H1 (cell line): ENCODE results near the gene ERCC3. TPM values are rescaled to one million over a fixed set of nuclear protein-coding genes. Genes with fewer than 3 reads are reported as not detected.

Source experiments
- CTCF ChIA-PET: fragments of 300-600 bp; sonication (Branson Sonifier 250); formaldehyde crosslinking; loops from one replicate; lab custom pipeline; 2021; ENCODE audit not compliant: partially characterized antibody; lab: Charles Lee
- POLR2A ChIA-PET: fragments of 300-600 bp; sonication (Branson Sonifier 250); formaldehyde crosslinking; loops from one replicate; lab custom pipeline; 2021; ENCODE audit warnings: inconsistent platforms; ENCODE audit not compliant: partially characterized antibody; lab: Charles Lee
- DNase-seq, 2 experiments: peaks; one replicate each; pipeline versions ENCODE4 v3.0.0 to v3.0.0-alpha.2; 2010 to 2022; ENCODE audit warnings: low spot score in 2 of 2, low read depth in 1 of 2, mixed read lengths in 1 of 2
- FAIRE-seq: peaks from 2 replicates; lab custom pipeline; 2011; peaks lifted over from hg19 to GRCh38; lab: Jason Lieb, UNC
- H2AFZ ChIP-seq: 2 replicates; pipeline ENCODE4 v1.8.1; 2012; ENCODE audit warnings: low read length, inconsistent platforms
- H2AK5ac ChIP-seq: 2 replicates; pipeline ENCODE4 v1.6.1; 2013; ENCODE audit warnings: low read depth, low read length
- H2BK120ac ChIP-seq: replicated peaks from 2 replicates; pipeline ENCODE3; 2013; ENCODE audit warnings: low read depth, low read length, inconsistent platforms
- H2BK12ac ChIP-seq: 2 replicates; pipeline ENCODE4 v1.6.1; 2013; ENCODE audit warnings: low read depth, low read length
- H2BK15ac ChIP-seq: 2 replicates; pipeline ENCODE4 v1.6.1; 2013; ENCODE audit warnings: low read length
- H2BK20ac ChIP-seq: 2 replicates; pipeline ENCODE4 v1.6.1; 2013; ENCODE audit warnings: low read length
- H2BK5ac ChIP-seq: 2 replicates; pipeline ENCODE4 v1.6.1; 2013; ENCODE audit warnings: low read depth, low read length
- H3K14ac ChIP-seq: 2 replicates; pipeline ENCODE4 v1.6.1; 2013; ENCODE audit warnings: inconsistent platforms; ENCODE audit not compliant: insufficient read length
- H3K18ac ChIP-seq: 2 replicates; pipeline ENCODE4 v1.6.1; 2013; ENCODE audit warnings: low read length; ENCODE audit errors: extremely low read depth
- H3K23ac ChIP-seq: 2 replicates; pipeline ENCODE4 v1.6.1; 2013; ENCODE audit warnings: inconsistent platforms; ENCODE audit not compliant: insufficient read length
- H3K23me2 ChIP-seq: 2 replicates; pipeline ENCODE4 v1.6.1; 2013; ENCODE audit warnings: low read depth, low read length
- H3K27ac ChIP-seq: 2 replicates; pipeline ENCODE4 v1.6.1; 2011; ENCODE audit warnings: low read depth, low read length, inconsistent platforms
- H3K27me3 ChIP-seq, 4 experiments: replicated peaks in 1 of 4; 1 replicate in 1 of 4; 2 replicates in 3 of 4; pipeline versions ENCODE4 v1.6.1 to v1.8.1; 2011 to 2013; ENCODE audit warnings: low read length in 3 of 4, mild to moderate bottlenecking in 3 of 4, inconsistent platforms in 2 of 4, mixed read lengths in 2 of 4, moderate library complexity in 1 of 4; ENCODE audit not compliant: control insufficient read depth in 3 of 4, insufficient read depth in 3 of 4; ENCODE audit errors: extremely low read depth in 1 of 4
- H3K36me3 ChIP-seq, 4 experiments: 2 replicates each; pipeline versions ENCODE4 v1.6.1 to v1.8.1; 2011 to 2013; ENCODE audit warnings: mild to moderate bottlenecking in 4 of 4, low read length in 3 of 4, moderate library complexity in 2 of 4, control low read depth in 1 of 4, inconsistent platforms in 1 of 4; ENCODE audit not compliant: insufficient read depth in 4 of 4, control insufficient read depth in 2 of 4
- H3K4ac ChIP-seq: replicated peaks from 2 replicates; pipeline ENCODE3; 2013; ENCODE audit warnings: low read length, low read depth, mixed read lengths, inconsistent platforms; ENCODE audit not compliant: insufficient read length
- H3K4me1 ChIP-seq, 4 experiments: replicated peaks in 1 of 4; 1 replicate in 1 of 4; 2 replicates in 3 of 4; pipeline versions ENCODE4 v1.6.1 to v1.8.1; 2011 to 2013; ENCODE audit warnings: low read length in 3 of 4, inconsistent platforms in 2 of 4, mixed read lengths in 1 of 4; ENCODE audit not compliant: insufficient read depth in 4 of 4, control insufficient read depth in 3 of 4
- H3K4me2 ChIP-seq, 2 experiments: 2 replicates each; pipeline versions ENCODE4 v1.6.1 to v1.8.1; 2011 to 2013; ENCODE audit warnings: low read depth in 2 of 2, low read length in 2 of 2, control low read depth in 1 of 2, inconsistent platforms in 1 of 2, mild to moderate bottlenecking in 1 of 2; ENCODE audit not compliant: insufficient read depth in 1 of 2
- H3K4me3 ChIP-seq, 4 experiments: fragments of 200-600, 300-600 bp in 1 of 4; sonication (generic), shearing (Covaris generic), sonication (Bioruptor Twin) in 1 of 4; 2 replicates each; pipeline versions ENCODE4 v1.5.1 to v1.8.1; 2011 to 2016; ENCODE audit warnings: low read length in 4 of 4, low read depth in 3 of 4, control low read depth in 2 of 4, inconsistent platforms in 2 of 4, mild to moderate bottlenecking in 2 of 4, mixed read lengths in 1 of 4, moderate library complexity in 1 of 4; ENCODE audit not compliant: insufficient read depth in 2 of 4; ENCODE audit errors: extremely low read depth in 1 of 4
- H3K56ac ChIP-seq: replicated peaks from 2 replicates; pipeline ENCODE3; 2013; ENCODE audit warnings: low read depth, mild to moderate bottlenecking, mixed read lengths, low read length, inconsistent platforms; ENCODE audit not compliant: insufficient read length
- H3K79me1 ChIP-seq: 2 replicates; pipeline ENCODE4 v1.6.1; 2013; ENCODE audit warnings: low read depth, low read length, control low read depth
- H3K79me2 ChIP-seq, 2 experiments: 2 replicates each; pipeline versions ENCODE4 v1.6.1 to v1.8.1; 2012 to 2013; ENCODE audit warnings: low read length in 2 of 2, mild to moderate bottlenecking in 2 of 2, inconsistent platforms in 1 of 2; ENCODE audit not compliant: insufficient read depth in 2 of 2, control insufficient read depth in 1 of 2
- H3K9ac ChIP-seq, 4 experiments: replicated peaks in 1 of 4; 1 replicate in 1 of 4; 2 replicates in 3 of 4; pipeline versions ENCODE4 v1.6.1 to v1.8.1; 2011 to 2013; ENCODE audit warnings: low read depth in 3 of 4, low read length in 3 of 4, control low read depth in 2 of 4, mild to moderate bottlenecking in 2 of 4, moderate library complexity in 2 of 4, inconsistent platforms in 1 of 4; ENCODE audit errors: extremely low read depth in 1 of 4
- H3K9me3 ChIP-seq, 2 experiments: 2 replicates each; pipeline versions ENCODE4 v1.6.1 to v1.8.1; 2012 to 2013; ENCODE audit warnings: mild to moderate bottlenecking in 2 of 2, moderate library complexity in 2 of 2, control low read depth in 1 of 2, inconsistent platforms in 1 of 2, low read depth in 1 of 2, low read length in 1 of 2, mixed read lengths in 1 of 2; ENCODE audit not compliant: insufficient read depth in 2 of 2
- H4K20me1 ChIP-seq, 2 experiments: replicated peaks in 1 of 2; 2 replicates each; pipeline versions ENCODE3 to v1.8.1; 2011 to 2013; ENCODE audit warnings: inconsistent platforms in 2 of 2, low read length in 2 of 2, mild to moderate bottlenecking in 1 of 2; ENCODE audit not compliant: insufficient read depth in 2 of 2, control insufficient read depth in 1 of 2
- H4K5ac ChIP-seq: 2 replicates; pipeline ENCODE4 v1.6.1; 2013; ENCODE audit warnings: low read length, low read depth, mixed read lengths, inconsistent platforms; ENCODE audit not compliant: insufficient read length
- H4K8ac ChIP-seq: 2 replicates; pipeline ENCODE4 v1.8.0; 2013; ENCODE audit warnings: mild to moderate bottlenecking, moderate library complexity, low read length, inconsistent platforms; ENCODE audit not compliant: insufficient read depth; ENCODE audit errors: extremely low read depth
- H4K91ac ChIP-seq: replicated peaks from 2 replicates; pipeline ENCODE3; 2013; ENCODE audit warnings: low read length, mixed read lengths, inconsistent platforms; ENCODE audit not compliant: insufficient read length
- BACH1 ChIP-seq: IDR thresholded peaks from 2 replicates; pipeline ENCODE4 v1.6.1; 2012; ENCODE audit warnings: low read length, improper control_type of control experiment
- BCL11A ChIP-seq, 2 experiments: IDR thresholded peaks; one replicate each; pipeline ENCODE4 v1.6.1; 2011; ENCODE audit warnings: low read depth in 2 of 2, low read length in 2 of 2, mild to moderate bottlenecking in 2 of 2
- HDAC2 ChIP-seq, 2 experiments: fragments of 300-600 bp in 1 of 2; sonication (generic) in 1 of 2; IDR thresholded peaks; 2 replicates each; pipeline ENCODE4 v1.6.1; 2011 to 2012; ENCODE audit warnings: low read depth in 2 of 2, low read length in 2 of 2, mild to moderate bottlenecking in 2 of 2, moderate library complexity in 2 of 2, borderline replicate concordance in 1 of 2, inconsistent platforms in 1 of 2
- NANOG ChIP-seq: IDR thresholded peaks from 2 replicates; pipeline ENCODE4 v1.6.1; 2011; ENCODE audit warnings: low read length, low read depth, mild to moderate bottlenecking, inconsistent platforms; ENCODE audit not compliant: insufficient read depth, poor library complexity, severe bottlenecking
- NRF1 ChIP-seq: IDR thresholded peaks from 2 replicates; pipeline ENCODE4 v1.6.1; 2011; ENCODE audit warnings: mild to moderate bottlenecking, low read depth, low read length, improper control_type of control experiment
- RXRA ChIP-seq: IDR thresholded peaks from 2 replicates; pipeline ENCODE4 v1.6.1; 2011; ENCODE audit warnings: low read depth, mild to moderate bottlenecking, low read length, moderate library complexity; ENCODE audit not compliant: insufficient read depth
- SAP30 ChIP-seq: fragments of 300-600 bp; sonication (generic); IDR thresholded peaks from 2 replicates; pipeline ENCODE4 v1.7.1; 2012; ENCODE audit warnings: low read length, moderate library complexity, mild to moderate bottlenecking, inconsistent platforms; ENCODE audit not compliant: insufficient read depth, insufficient replicate concordance
- SIN3A ChIP-seq, 2 experiments: IDR thresholded peaks in 1 of 2; conservative IDR thresholded peaks in 1 of 2; 2 replicates each; pipeline ENCODE4 v1.6.1; 2011 to 2012; ENCODE audit warnings: low read length in 2 of 2, improper control_type of control experiment in 1 of 2, low read depth in 1 of 2, mild to moderate bottlenecking in 1 of 2
- SIRT6 ChIP-seq: IDR thresholded peaks from one replicate; pipeline ENCODE4 v1.7.1; 2012; ENCODE audit warnings: low read length, inconsistent platforms
- WGBS, 2 experiments: shearing (Covaris generic) in 1 of 2; methylation state at CpG; one replicate each; pipeline versions ENCODE4 v1.1.6 to v1.1.7; 2013 to 2015; ENCODE audit warnings: low lambda C conversion rate in 2 of 2, mixed read lengths in 2 of 2, inconsistent platforms in 1 of 2, low coverage in 1 of 2, missing lambda C conversion rate in 1 of 2; ENCODE audit not compliant: insufficient replicate concordance in 2 of 2, insufficient coverage in 1 of 2, insufficient read length in 1 of 2; ENCODE audit errors: extremely low coverage in 1 of 2, missing lambda C conversion rate in 1 of 2; 5-methylcytosine and 5-hydroxymethylcytosine counted together
- polyA plus RNA-seq, 7 experiments: library from polyadenylated mRNA; depleted of rRNA in 3 of 7; stranded (reverse) in 5 of 7; unstranded in 2 of 7; fragments of >200 nt in 5 of 7; fragments of 200-250 nt in 2 of 7; gene quantifications; 1 replicate in 5 of 7; 2 replicates in 1 of 7; 4 replicates in 1 of 7; pipeline versions ENCODE4 v1.2.1 to v1.2.3, GENCODE V29; 2011 to 2013; ENCODE audit warnings: missing spikeins in 2 of 7, mixed read lengths in 2 of 7
- total RNA-seq: library from RNA; stranded (reverse); fragmentation: NEBNext Ultra II Directional; extraction: Animal tissue kit (Norgen Biotek cat#: 25700); gene quantifications from 2 replicates; pipeline ENCODE4 v1.2.1, GENCODE V29; 2021
- TF ChIP-seq, protein P1 (sequence below), 3 experiments: IDR thresholded peaks; 1 replicate in 2 of 3; 2 replicates in 1 of 3; pipeline versions ENCODE4 v1.5.1 to v1.6.1; 2011; ENCODE audit warnings: low read length in 3 of 3, mild to moderate bottlenecking in 3 of 3, inconsistent platforms in 2 of 3, low read depth in 1 of 3, moderate library complexity in 1 of 3; ENCODE audit not compliant: insufficient read depth in 1 of 3; ENCODE audit errors: control extremely low read depth in 1 of 3

Gene ERCC3
- total and polyA plus RNA-seq, 2 of the 8 experiments (the other 6 are each of a cell fraction or from before 2014, with no cell fraction given): 41.8 to 48.9 TPM

DNA sequence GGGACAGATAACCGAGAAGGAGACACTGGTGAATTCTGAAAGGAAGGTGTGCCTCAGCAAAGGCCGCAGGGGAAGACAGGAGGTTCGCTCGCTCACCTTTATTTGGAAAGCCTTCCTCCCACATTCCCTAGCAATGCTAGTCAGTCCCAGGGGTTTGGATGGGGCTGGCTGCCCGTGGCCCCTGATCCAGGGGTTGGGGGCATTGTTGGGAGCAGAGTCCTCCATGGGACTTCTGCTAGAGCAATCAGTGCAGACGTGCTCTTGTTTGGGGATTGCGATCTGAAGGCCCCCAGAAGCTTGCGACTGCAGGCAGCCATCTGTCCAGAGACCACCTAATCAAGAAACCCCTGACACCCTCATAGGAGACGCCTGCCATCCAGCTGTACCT, 67.8 kb downstream of the ERCC3 start:
- H3K79me2 ChIP-seq: no peaks in the 10 kb centered on the region
- no peaks in the 10 kb centered on the region for H4K20me1 ChIP-seq
- no peak overlapping the region for H3K23ac ChIP-seq
- no peak overlapping the region for H3K4ac ChIP-seq
- no peak overlapping the region for H3K9ac ChIP-seq
- no peak overlapping the region for H4K91ac ChIP-seq
- H3K23me2 ChIP-seq: no peaks in the 10 kb centered on the region
- H2BK12ac ChIP-seq: no peak overlapping the region
- H2BK5ac ChIP-seq: no peak overlapping the region
- no peak overlapping the region for H4K5ac ChIP-seq
- H3K27ac ChIP-seq: no peak overlapping the region
- no peaks in the 10 kb centered on the region for H3K9me3 ChIP-seq
- no peak for TF ChIP-seq SIN3A (conservative IDR thresholded peaks at IDR 0.05 in 1 of 2, IDR thresholded peaks at IDR 0.05 in 1 of 2; ENCODE audit: low read depth in 1 of 2, low read length in 2 of 2)
- TF ChIP-seq BACH1: no peak
- TF ChIP-seq HDAC2 (IDR thresholded peaks at IDR 0.05; ENCODE audit: borderline replicate concordance in 1 of 2, low read depth in 2 of 2, low read length in 2 of 2): no peak
- no peak for TF ChIP-seq NANOG
- TF ChIP-seq SIRT6: no peak
- TF ChIP-seq SAP30: no peak
- no peak for TF ChIP-seq NRF1
- no peak for TF ChIP-seq BCL11A (IDR thresholded peaks at IDR 0.05; ENCODE audit: low read depth in 2 of 2, low read length in 2 of 2)
- TF ChIP-seq RXRA: no peak
- TF ChIP-seq, protein P1, sequence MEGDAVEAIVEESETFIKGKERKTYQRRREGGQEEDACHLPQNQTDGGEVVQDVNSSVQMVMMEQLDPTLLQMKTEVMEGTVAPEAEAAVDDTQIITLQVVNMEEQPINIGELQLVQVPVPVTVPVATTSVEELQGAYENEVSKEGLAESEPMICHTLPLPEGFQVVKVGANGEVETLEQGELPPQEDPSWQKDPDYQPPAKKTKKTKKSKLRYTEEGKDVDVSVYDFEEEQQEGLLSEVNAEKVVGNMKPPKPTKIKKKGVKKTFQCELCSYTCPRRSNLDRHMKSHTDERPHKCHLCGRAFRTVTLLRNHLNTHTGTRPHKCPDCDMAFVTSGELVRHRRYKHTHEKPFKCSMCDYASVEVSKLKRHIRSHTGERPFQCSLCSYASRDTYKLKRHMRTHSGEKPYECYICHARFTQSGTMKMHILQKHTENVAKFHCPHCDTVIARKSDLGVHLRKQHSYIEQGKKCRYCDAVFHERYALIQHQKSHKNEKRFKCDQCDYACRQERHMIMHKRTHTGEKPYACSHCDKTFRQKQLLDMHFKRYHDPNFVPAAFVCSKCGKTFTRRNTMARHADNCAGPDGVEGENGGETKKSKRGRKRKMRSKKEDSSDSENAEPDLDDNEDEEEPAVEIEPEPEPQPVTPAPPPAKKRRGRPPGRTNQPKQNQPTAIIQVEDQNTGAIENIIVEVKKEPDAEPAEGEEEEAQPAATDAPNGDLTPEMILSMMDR (IDR thresholded peaks at IDR 0.05; ENCODE audit: control extremely low read depth in 1 of 3, insufficient read depth in 1 of 3, low read depth in 1 of 3, low read length in 3 of 3): no peak
- no peak overlapping the region for H3K56ac ChIP-seq
- no peak overlapping the region for H3K14ac ChIP-seq
- no peak for DNase-seq
- H2AK5ac ChIP-seq: no peak overlapping the region
- H3K27me3 ChIP-seq: no peaks in the 10 kb centered on the region
- H2AFZ ChIP-seq: no peak overlapping the region
- no peak overlapping the region for H3K4me2 ChIP-seq
- H3K36me3 ChIP-seq: no peaks in the 10 kb centered on the region
- no peak overlapping the region for H3K18ac ChIP-seq
- H3K4me1 ChIP-seq: no peaks in the 10 kb centered on the region
- CTCF ChIA-PET: interaction anchor here (1.2 kb wide), 1 partner anchor 158 kb away, joined by 3 read pairs; no protein-coding TSS in a partner anchor
- H3K4me3 ChIP-seq: no peak overlapping the region
- WGBS, 2 experiments: 91% methylated on average over 9 of the region's 9 CpGs; no CpG with 5 or more reads in 1 of the 2 experiments
- H2BK20ac ChIP-seq: no peak overlapping the region
- H2BK15ac ChIP-seq: no peak overlapping the region
- no peak overlapping the region for H2BK120ac ChIP-seq
- H4K8ac ChIP-seq: no peak overlapping the region
- H3K79me1 ChIP-seq: no peaks in the 10 kb centered on the region
- FAIRE-seq: no peak
- POLR2A ChIA-PET: no interaction called here
